GM10266 (cell line): ENCODE data around the gene CASK.
"Not testable (repeated sequence)": the region's sequence is repeated elsewhere in the genome, so short reads cannot be mapped to it uniquely, and the experiment has no call there.

Experiments used
- DNase-seq: peaks from one replicate; pipeline ENCODE4 v3.0.0; 2012; ENCODE audit errors: extremely low spot score
- TF ChIP-seq, protein P1 (sequence below): IDR thresholded peaks from 2 replicates; pipeline ENCODE4 v1.5.1; 2012; ENCODE audit warnings: mild to moderate bottlenecking, low read depth; ENCODE audit not compliant: control insufficient read depth, insufficient read depth; ENCODE audit errors: missing control alignments

CASK gene

DNA sequence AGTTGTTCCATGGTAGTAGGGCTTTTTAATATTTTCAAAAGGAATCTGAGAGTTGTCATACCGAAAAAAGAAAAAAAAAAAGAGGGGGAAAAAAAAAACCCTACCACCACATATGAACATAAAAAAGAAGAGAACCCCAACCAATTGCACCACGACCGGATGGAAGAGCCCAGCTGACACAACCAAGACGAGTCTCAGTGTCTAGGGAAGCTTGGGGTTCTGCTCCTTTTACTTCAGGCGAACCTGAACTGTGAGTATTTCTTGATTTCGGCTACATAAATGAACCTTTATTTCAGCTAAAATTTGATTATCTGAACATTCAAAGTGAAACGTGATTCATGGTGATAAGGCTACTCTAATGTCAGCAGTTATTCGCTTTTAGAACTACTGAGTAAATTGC, 234.5 kb downstream of the CASK start, which contains the start of gene GPR34:
TSS of gene GPR34 (plus strand) at position 139 of the 400 bp plus-strand sequence. CDS start 6,661 bp downstream, outside the sequence.
- no peak for DNase-seq
- TF ChIP-seq, protein P1, sequence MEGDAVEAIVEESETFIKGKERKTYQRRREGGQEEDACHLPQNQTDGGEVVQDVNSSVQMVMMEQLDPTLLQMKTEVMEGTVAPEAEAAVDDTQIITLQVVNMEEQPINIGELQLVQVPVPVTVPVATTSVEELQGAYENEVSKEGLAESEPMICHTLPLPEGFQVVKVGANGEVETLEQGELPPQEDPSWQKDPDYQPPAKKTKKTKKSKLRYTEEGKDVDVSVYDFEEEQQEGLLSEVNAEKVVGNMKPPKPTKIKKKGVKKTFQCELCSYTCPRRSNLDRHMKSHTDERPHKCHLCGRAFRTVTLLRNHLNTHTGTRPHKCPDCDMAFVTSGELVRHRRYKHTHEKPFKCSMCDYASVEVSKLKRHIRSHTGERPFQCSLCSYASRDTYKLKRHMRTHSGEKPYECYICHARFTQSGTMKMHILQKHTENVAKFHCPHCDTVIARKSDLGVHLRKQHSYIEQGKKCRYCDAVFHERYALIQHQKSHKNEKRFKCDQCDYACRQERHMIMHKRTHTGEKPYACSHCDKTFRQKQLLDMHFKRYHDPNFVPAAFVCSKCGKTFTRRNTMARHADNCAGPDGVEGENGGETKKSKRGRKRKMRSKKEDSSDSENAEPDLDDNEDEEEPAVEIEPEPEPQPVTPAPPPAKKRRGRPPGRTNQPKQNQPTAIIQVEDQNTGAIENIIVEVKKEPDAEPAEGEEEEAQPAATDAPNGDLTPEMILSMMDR = no peak

DNA sequence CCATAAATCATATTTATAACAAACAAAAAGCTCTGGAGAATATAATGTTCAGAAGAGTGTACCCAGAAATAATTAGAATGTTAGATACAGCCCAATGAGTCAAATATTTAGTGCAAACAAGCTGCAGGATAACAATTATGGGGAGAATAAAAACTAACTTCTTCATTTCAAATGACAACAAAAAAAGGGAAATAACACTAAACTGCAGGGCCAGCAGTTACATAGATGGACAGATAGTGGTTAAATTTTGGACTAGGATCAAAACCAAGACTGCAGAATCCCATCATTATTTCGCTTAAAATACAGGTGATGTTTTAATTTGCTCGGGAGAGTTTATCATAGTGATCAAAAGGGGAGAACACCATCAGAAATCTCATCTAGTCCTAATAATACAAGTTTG, 235.2 kb downstream of the CASK start:
- DNase-seq = no peak

DNA sequence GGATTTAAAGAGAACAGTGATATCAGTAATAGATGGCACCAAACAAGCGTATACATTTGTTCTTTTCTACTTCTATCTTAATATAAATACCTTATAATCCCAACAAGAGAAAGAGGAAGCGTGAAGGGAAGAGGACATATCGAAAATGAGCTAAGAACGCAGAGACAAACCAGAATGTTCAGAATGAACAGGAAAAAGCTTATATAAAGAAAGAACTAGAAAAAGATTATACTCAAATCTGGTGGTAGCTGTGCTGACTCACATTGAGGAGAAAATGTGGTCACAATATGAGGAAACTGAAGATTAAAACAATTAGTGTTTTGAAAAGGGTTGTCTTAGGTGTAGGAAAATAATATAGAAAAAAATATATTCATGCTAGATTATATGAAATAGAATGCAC, 236.6 kb downstream of the CASK start:
- TF ChIP-seq, protein P1 = no peak
- no peak for DNase-seq

More for the DNA sequence above, 235.2 kb downstream of the CASK start:
- TF ChIP-seq, protein P1 = no peak

DNA sequence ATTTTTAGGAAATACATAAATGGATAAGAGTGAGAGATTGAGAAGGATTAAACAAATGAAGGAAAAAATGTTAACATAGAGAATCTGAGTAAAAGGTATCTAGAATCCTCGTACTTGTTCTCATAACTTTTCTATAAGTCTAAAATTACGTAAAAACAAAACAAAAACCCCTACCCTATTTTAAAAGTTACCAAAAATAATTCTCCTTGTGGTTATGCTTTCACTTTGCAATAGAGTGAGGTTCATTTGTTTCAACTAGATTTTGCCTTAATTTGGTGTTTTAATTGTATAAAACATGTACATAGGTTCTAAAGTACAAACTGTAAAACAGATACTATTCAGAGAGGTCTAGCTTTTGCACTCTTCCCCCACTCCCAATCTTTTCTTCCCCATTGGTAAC, 238.4 kb downstream of the CASK start:
- DNase-seq = no peak
- TF ChIP-seq, protein P1 = no peak

DNA sequence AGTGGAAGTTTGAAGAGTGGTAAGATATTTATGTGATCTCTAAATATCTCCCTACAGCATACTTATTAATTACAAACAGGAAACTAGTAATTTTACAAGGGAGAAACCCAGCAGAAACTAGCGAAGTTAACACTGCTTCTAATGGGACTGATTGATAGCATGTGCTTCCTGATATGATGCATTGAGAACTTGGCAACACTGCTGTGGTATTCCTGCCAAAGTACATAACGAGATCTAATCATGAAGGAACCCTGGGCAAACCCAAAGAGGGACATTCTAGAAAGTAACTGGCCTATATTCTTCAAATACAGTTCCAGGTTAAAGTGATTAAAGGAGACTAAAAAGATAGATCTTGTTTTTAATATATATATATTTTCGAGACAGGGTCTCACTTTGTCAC, 239.2 kb downstream of the CASK start:
- no peak for DNase-seq
- TF ChIP-seq, protein P1 = no peak

DNA sequence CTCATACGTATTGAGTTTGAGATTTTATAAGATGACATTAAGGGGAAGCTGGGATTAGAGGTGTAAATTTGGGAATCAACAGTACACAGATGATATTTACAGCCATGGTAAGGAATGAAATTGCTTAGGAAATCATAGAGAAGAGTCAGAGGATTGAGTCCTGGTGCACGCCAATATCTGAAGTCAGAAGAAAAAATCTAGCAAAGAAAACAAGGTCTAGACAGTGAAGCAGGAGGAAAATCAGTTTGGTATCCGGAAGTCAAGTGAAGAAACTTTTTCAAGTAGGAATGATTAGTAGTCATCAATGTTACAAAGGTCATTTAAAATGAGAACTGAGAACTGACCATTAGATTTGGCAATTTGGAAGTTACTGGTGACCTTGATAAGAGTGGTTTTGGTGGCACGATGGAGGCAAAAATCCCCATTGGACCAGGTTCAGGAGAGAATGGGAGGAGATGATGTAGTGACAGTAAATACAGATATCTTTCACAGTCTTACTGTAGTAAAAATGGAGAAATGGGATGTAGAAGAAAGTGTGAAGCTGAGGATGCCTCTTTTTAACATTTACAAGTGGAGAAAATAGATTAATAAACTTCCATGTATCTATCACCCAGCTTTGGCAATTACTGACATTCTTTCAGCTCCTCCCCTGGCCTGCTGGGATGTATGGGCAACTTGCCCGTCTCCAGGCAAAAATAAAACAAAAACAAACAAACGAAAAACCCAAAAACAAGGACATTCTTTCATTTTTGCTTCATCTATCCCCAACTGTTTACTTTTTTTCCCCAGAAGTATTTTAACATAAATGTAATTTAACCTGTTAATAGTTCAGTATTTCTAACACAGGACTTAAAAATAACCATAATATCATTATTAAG, 245.9 kb downstream of the CASK start:
- TF ChIP-seq, protein P1 = no peak
- no peak for DNase-seq

DNA sequence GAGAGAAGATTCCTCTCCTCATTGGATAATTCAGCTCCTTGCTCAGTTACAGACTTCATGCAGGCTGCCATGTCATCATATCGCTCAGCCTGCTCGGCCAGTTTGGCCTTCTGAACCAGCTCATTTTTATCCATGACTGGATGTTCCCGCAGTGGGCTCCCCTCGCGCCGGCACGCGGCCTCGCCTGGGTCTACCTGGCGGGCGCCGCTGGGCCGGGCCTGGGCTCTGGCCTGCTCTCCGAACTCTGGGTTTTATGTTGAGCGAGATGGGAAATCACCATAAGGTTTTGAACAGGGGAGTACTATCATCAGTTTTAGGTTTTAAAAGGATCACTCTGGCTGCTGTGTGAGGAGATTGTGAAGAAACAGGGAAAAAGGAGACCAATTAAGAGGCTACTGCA, 247.0 kb downstream of the CASK start:
- DNase-seq = not testable (repeated sequence)
